Esophagus muscularis mucosa (tissue), 3 donors: ENCODE data around the gene OR13A1.

Experiments used
- POLR2A ChIP-seq: fragments of 450-650 bp; IDR thresholded peaks from one replicate; pipeline ENCODE4 v1.6.1; 2017; ENCODE audit warnings: antibody characterized with exemption, moderate library complexity, mild to moderate bottlenecking, low read depth
- TF ChIP-seq, protein P1 (sequence below), 3 experiments: fragments of 200-600 bp in 2 of 3; fragments of 450-650 bp in 1 of 3; sonication (generic) in 2 of 3; IDR thresholded peaks; one replicate each; pipeline ENCODE4 v1.5.1; 2017 to 2019; ENCODE audit warnings: antibody characterized with exemption in 3 of 3, mild to moderate bottlenecking in 2 of 3, moderate library complexity in 1 of 3

DNA sequence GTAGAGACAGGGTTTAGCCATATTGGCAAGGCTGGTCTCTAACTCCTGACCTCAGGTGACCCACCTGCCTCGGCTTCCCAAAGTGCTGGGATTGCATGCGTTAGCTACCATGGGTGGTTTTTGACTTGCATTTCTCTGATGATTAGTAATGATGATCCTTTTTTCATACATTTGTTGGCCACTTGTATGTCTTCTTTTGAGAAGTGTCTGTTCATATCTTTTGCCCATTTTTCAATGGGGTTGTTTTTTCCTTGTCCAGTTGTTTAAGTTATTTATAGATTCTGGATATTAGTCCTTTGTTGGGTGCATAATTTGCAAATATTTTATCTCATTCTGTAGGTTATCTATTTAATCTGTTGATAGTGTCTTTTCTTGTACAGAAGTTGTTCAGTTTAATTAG lies 4.3 kb upstream of the OR13A1 start:
- TF ChIP-seq POLR2A, result no peak
- TF ChIP-seq, protein P1, sequence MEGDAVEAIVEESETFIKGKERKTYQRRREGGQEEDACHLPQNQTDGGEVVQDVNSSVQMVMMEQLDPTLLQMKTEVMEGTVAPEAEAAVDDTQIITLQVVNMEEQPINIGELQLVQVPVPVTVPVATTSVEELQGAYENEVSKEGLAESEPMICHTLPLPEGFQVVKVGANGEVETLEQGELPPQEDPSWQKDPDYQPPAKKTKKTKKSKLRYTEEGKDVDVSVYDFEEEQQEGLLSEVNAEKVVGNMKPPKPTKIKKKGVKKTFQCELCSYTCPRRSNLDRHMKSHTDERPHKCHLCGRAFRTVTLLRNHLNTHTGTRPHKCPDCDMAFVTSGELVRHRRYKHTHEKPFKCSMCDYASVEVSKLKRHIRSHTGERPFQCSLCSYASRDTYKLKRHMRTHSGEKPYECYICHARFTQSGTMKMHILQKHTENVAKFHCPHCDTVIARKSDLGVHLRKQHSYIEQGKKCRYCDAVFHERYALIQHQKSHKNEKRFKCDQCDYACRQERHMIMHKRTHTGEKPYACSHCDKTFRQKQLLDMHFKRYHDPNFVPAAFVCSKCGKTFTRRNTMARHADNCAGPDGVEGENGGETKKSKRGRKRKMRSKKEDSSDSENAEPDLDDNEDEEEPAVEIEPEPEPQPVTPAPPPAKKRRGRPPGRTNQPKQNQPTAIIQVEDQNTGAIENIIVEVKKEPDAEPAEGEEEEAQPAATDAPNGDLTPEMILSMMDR (IDR thresholded peaks at IDR 0.05), result no peak
